ENCODE results near the gene KLF7.

KLF7 gene

DNA sequence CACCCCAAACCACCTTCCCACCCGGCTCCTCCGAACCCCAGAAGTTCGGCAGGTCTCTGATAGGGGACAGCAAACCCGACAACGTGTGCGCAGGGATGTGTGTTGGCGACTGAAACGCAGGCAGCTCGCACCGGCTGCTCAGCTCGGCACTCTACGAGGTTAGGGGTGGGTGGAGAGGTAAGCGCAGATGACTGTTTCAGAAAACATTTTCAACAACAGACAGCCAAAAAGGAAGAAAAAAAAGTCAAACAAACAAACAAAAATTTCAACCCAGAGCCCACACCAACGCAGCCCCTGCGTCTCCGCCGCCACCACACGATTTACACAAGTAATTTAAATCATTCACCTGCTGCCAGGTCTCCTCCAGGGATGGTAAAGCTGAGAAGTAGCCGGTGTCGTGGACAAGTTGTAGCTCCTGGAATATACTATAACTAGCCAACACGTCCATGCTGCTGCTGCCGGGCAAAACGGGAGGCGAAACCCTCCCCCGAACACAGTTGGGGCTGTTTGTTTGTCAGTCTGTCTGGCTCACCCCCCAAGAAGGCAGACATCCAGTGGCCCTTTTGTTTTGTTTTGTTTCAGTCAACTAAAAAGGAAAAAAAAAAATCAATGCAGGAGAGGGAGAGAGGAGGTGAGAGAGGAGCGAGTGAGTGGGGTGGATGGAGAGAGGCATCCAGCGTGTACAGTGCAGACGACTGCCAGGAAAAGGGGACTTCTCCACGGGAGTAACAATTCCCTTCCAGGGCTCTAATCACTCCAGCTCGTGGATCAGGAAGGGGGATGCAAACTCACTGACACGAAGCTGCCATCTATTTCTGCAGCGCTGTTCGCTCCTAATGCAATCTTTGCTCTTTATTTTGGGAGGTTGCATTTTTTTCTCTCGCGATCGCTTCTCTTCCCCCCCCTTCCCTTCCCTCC is at the start of gene KLF7:
TSS of gene KLF7 (minus strand) at position 828 of the 918 bp plus-strand sequence. CDS start at position 448, 380 bp downstream.
- DNase-seq = peak; percentile 82

DNA sequence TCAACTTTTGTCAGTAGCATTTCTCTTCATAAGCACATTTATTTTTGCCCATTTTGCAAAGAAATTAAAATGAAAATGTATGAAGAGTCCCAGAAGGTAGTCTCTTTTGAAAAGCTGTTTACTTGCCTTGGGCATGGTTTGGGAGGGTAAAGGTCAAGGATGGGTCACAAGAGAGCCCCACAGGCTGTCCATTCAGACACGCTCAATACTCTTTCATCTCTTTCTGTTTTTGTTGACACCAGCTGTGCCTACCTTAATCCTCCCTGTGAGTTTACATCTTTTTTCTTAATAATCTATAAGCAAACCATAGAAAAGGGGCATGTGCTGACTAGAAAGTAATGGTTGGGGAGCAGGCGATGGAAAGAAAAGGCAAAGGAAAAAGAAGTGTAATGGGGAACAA is 49.6 kb upstream of the KLF7 start:
- no peak for DNase-seq

DNA sequence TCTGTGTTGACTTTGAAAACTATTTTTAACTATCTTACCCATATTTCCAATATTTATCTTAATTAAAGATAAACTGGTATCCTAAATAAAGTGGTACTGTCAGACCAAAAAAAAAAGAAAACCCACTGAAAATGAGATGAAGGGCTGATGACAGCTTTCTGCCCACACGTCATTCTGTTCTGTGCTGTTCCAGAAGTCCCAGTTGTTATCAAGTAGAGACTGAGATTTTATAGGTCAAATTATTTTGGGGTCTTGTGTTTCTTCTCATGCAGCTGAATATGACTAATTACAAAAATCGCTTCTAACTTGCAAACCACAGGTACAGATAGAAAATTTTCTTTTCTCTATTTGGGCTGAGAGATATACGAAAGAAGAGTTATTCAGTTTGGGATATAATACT is 48.7 kb upstream of the KLF7 start:
- DNase-seq = no peak

DNA sequence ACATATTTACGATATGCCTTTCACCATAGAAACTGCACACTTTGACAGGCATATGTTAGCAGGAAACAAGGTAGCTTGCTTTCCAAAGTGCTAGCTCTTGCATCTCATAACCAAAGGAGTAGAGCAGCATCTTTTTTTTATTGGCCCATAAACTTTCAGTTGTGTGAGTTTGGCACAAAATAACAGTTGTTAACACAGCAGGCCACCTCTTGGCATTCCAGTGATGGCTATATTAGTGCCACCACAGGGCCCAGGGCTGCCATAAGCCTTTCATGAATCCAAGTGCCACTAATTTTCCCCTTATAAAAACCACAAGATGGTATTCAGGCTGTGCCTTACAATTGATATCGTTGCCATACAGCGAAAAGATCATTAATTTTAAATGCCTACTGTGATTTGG is 40.3 kb upstream of the KLF7 start:
- no peak for DNase-seq

DNA sequence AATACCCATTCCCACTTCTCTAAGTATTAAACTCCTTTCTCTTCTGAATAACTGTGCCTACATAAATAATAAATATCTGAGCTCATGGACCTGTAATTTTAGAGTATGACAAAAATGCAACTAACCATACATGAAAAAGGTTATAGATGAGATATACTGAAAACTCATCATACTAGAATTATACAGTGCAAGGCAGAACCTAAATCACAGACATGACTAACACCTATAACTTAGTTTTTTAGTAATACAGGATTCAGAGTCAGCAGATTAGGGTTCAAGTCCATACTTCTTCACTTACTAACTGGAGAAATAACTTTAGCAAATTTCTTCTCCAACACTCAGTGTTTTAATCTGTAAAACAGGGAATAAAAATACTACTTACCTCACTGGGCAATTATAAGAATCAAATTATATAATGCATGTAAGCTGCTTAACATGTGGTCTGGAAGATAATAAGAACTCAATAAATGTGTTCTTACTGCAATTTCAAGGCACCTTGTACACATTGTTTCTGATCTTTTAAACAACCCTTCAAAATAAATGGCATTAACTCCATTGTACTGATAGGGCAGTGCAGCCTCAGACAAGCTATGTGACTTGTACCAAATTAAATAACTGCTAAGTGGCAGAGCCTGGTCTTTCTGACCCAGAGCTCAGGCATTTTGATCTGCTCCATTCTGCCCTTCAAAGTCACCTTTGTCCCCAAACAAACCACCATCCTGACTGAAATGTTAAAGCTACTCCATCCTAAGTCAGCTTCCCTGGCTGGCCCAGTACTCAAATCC is 39.6 kb upstream of the KLF7 start:
- DNase-seq = no peak

DNA sequence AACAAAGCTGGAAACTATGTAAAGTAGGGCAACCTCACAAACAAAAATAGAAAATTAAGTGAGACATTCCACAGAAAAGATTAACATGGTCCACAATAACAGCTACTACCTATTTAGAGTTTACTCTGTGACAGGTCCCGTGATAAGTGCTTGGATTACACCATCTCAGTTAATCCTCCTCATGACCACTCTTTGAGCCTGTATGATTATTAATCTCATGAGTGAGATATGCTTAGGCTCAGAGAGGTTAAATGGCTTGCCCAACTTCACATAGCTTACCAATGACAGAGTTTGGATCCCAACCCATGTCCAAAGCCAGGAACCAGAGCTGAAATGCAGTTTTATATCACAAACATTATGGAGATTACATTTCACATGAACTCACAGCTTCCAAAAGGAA is 37.3 kb upstream of the KLF7 start:
- DNase-seq = no peak

DNA sequence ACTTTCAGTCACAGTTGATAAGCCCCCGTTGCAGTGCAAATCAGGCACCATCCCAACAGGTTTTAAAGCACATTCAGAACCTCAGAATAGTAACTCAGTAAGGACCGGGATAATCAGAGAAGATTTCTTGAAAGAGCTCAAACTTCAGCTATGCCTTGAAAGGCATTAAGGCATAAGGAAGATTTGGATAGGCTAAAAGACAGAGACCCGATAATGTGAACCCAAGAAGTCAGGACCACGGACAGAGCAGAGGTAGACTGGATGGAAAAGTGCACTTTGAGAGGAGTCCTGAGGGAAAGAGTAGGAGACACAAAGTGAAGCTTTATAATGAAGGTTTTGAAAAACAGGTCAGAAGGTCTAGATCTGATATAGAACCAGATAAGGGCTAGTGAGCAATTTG is 36.9 kb upstream of the KLF7 start:
- DNase-seq = peak; percentile 21

DNA sequence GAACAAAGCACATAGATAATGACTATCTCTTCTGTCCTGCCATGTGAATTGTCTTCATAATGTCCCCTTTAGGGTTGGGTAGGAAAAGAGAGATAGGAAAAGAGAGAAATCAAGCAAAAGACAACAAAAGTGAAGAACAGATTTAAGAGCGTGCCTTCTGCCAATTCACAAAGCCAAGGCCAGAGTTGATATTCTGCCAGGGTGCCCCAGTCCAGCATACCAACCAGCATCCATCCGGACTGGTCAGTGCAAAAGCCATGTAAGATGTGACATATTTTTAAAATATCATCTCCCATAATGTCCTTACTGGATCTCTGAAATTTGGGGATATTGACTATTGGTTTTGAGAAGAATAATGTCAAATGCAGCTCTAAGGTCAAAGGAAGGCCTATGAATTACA is 35.7 kb upstream of the KLF7 start:
- no peak for DNase-seq

DNA sequence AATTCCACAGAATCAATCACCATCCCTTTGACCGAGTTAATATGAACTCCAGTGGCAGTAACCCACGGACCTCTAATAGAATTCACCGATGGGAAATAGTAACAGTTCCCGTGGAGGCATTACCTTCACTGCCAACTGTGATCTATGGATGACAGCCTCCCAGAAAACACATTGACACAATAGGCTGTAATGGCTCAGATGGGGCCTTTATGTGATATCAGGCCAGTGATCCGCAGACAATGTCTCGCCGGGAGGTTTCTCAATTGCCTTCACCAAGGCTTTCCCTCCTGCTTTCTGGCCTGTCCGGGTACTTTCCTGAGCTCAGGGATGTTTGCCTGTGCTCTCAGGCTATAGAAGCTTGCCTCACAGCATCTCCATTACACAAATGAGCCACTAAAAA is 34.4 kb upstream of the KLF7 start:
- DNase-seq = no peak

DNA sequence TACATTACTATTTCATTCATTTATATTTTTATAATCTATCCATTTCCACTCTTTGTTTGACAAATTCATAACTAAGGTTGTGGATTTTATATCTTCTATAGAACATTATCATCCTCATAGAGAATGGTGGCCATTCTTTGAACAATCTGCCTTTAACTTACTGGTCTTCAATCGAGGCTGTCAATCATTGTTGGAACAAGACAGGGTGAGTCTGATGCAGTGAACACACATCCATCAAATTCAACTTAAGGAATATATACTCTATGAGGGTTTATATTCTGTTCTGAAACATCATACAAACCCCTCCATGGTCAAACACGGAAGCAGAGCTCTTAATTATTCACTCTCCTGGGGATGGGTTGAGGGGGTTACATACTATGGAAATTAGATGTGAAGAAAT is 28.3 kb upstream of the KLF7 start:
- no peak for DNase-seq

DNA sequence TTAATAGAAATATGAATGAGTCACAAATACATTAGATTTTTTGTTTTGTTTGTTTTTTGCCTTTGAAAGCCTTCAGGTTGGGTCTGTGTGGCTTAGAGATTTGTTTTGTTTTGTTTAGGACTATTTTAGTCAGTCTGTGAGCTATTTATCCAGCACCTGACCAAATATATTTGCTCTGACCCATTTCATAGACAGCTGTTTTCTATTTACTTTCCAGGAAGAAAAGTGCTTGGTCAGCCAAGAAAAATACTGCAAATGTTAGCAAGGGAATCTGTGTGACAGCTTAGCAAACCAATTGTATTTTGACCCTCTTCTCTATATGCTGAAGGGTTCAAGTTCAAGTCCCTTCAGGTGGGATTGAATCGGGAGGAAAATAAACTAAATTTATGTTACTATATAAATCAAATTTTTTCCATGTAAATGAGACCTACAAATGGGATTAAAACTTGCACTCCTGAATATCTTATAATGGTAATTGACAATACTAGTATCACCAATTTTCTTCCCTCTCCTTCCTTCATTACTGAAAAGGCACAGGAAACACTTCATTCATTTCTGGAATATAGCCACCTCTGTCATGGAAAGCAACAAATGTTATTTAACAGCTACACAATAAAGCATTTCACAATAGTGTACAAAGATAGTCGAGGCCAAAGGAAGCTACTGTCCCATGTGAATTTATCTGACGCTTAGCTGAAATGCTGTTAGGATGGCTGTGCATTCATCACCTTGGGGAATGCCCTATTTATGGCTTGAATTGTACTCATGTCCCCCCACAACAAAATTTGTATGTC is 23.1 kb upstream of the KLF7 start:
- peak; percentile 89 for DNase-seq

DNA sequence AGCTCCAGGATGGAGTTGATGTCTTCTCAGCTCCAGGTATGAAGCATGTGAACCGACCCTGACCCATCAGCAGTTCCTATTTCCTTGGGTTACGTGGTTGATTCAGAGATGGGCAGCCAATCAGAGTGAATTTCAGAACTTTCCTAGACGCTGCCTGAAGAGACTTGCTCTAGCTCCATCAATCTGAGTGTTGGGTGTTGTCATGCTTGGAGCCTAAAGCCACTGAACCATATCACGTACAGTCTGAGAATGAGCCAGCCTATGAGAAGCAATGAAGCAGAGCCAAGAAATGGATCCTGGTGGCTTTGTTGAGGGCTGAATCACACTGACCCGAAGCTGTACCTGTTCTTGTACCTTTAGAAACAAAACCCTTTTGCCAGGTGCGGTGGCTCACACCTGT is 19.6 kb upstream of the KLF7 start:
- no peak for DNase-seq

DNA sequence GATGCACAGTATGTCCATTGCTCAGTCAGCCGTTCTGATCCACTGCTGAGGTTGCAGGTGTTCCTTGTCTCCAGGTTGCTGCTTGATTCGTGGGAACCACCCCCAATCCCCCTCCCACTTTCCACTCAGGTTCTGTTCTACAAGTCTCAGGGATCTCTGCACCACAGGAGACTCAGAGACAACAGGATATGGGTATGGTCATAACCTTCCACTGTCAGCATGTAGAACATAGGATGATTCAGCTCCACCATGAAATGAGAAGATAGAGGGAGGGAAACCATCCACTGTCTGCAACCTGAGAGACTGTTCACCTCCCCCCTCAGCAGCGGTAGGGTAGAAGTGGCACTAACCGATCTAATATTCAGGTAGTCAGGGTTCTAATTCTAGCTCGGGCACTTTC is 19.0 kb upstream of the KLF7 start:
- DNase-seq = no peak

DNA sequence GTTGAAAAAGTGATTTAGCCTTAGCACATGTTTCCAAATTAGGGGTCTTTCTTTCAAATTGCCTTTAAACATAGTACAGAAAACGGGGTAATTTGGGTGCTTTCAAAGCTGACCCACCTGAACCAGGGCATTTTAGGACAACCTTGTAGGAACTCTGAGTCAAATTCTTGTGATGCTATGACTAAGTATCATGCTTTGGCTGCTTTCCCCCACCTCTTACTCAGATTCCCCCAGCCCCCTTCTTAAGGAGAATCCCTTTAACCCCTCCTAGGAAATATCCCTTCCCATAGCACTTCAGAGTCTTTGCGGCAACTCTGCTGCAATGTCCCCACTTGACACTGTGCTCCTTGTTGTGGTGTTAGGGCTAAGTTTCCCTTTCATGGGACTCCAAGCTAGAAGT is 18.6 kb upstream of the KLF7 start:
- no peak for DNase-seq

DNA sequence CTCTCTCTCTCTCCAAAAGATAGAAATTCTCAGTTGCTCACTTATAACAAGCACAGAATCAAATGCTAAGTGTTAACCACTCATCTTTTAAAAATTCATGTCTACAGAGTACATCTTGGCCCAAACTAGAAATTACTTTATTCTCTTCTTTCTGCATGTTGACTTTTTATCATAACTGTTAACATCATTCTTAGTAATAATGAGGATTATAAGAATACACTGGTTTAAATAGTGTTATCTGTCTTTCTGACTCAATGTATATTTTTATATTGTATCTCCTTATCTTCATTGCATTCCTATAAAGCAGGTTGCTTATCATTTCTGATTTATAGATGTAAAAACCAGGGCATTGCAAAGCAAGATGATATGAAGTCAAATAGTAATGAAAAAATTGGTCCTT is 17.8 kb upstream of the KLF7 start:
- DNase-seq = no peak

DNA sequence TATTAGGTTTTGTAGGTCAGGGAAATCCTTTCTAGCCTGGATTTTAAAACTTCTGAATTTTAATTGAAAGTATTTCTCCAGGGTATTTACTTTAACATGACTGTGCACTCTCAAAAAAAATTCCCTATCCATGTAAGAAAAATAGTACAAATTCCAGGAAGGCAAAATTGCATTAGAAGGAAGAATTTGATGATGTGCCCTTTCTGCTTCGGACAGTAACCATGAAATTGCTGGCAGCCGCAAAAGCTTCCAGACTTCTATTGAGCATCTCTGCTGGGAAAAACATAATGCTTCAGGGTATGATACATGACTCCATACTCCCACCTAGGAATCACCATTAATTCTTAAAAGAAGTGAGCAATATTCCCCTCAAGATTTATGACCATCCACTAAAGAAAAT is 17.2 kb upstream of the KLF7 start:
- DNase-seq = no peak

DNA sequence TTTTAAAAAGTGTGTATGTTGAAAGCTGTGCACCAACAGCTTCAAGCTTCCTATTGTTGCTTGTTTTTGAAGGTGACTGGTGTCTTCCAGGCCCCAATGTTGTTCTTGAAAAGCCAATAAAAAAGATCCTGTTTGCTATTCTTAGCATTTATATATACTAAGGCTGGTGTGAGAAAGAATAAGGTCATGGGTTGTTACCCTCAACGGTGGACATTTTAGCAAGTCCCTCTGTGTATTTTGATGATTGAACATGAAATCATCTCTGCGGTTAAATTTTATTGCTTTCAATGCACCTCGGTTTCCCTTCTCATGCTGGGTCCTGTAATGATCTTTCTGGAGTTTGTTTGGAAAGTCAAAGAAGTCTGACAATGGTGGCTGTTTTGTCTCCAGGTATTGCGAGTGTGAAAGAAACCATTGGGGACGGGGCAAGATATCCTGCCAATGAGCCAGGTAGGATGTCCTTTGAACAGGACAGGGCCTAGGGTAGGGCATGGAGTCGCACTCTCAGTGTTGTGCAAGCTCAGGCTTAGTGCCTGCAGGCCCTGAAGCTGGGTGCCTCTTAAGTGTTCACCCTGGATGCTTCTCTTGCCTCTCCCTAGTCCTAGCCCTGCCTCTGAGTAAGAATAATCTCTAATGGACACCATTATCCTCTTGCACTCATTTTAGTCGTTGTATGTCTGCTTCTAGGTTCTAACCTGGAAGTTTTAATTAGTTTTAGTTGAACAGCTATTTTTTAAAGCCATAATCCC is 16.0 kb upstream of the KLF7 start:
- DNase-seq = no peak

DNA sequence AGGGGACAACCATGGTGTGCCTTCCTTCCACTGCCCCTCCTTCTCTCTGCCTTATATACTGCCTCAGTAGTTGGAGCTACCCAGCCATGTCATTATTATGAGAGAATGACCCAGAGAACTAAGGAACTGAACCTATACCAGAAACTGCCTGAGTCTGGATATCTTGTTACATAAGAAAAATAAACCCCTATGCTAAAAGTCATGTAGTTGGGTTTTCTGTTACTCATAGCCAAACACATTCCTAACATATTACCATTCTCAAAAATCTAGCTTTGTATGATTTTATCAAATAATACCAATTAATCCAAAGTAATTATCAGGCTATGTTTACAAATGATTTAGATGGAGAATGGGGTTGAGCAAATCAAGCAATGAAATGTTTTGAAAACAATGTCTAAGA is 15.0 kb upstream of the KLF7 start:
- no peak for DNase-seq

DNA sequence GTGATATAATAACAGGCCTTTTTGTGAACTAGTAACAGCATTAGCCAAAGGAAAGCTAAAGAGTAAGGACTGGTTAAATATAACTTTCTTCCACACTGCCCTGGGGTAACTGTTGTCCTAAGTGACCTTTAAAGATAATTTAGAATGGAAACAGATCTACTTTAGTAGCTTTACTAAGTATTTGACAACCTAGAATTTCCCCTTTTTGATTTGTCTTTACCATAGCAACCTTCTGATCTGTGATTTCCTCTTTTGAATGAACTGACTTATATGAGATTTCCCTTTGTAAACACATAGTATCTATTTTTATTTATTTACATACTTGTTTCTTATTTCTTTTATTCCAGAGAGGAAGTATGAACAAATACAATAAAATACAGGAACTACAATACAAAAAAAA is 10.5 kb upstream of the KLF7 start:
- DNase-seq = no peak

DNA sequence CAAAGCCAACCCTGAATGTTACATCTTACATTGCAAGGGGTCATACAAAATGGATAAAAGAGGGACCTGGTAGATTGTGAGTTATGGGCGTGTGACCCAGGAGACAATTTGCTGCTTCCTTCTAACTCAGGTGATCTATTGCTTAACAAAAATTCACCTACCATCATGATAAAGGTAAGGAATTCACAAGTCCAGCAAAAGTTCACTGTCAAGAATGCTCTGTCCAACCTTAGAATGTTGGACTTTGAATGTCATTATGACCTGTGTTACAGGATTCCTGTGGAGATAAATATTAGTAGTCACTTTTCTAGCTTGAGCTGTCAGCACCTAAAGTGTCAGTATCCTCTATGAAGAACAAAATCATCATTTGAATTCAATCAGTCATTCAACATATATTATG is 7.9 kb upstream of the KLF7 start:
- DNase-seq = no peak

DNA sequence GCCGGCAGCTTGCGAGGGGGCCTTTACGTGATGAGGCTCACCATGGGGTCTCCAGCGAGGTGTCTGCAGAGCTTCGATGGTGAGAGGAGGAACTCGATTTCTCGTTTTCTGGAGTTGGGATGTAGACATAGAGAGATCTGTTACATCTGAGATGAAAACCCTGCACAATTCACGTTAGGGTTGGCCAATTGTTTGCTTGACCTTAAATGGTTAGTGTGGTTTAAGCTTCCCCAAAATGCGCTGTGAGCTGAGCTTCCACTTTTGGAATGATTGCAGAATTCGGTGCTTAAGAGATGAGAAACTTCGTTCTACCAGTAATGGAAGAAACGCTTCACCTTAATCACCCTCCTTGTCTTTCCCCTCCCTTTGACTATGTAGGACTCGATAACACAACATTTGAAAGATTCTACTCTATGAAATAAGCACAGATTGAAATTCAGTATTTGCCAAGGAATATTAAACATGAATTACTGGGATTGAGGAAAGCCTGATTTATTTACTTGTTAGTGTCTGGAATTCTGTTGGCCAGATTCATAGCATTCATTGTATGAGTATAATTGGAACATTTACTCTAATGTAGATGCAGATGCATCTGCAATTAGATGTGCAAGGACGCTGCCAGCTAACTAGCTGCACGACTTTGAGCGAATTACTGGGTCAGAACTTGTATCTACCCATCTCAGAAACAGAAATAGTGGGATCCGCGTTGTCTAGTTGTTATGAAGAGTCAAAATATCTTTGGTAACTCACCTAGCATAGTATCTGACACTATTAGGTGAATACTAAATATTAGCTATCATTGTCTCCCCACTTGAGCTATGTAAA is 1.6 kb upstream of the KLF7 start:
- no peak for DNase-seq
